WTC11 (cell line): Measurements from ENCODE around the gene LNX2. TPM values are rescaled to one million over a fixed set of nuclear protein-coding genes. Genes with fewer than 3 reads are reported as not detected.

ENCODE experiments used
- ATAC-seq: fragments of 200-7000 bp; cut with Tn5 transposase; 2 replicates; pipeline ENCODE4 v1.10.0; 2021; ENCODE audit warnings: mild to moderate bottlenecking, moderate library complexity
- CTCF ChIA-PET: fragments of 300-600 bp; sonication (Branson Sonifier 250); formaldehyde crosslinking; loops from one replicate; lab custom pipeline; 2021; ENCODE audit warnings: antibody characterized with exemption; lab: Charles Lee
- POLR2A ChIA-PET: fragments of 350-600 bp; sonication (Branson Sonifier 250); formaldehyde crosslinking; loops from one replicate; lab custom pipeline; 2021; ENCODE audit warnings: antibody characterized with exemption; lab: Charles Lee
- DNase-seq: peaks from one replicate; pipeline ENCODE4 v3.0.0; 2021; ENCODE audit warnings: low spot score
- H3K27ac Mint-ChIP-seq: 2 replicates; pipeline ENCODE4 v1.8.0; 2021; ENCODE audit warnings: mixed read lengths
- H3K27me3 Mint-ChIP-seq: 2 replicates; pipeline ENCODE4 v1.8.0; 2021; ENCODE audit warnings: low read depth, mild to moderate bottlenecking, moderate library complexity, mixed read lengths
- H3K36me3 Mint-ChIP-seq: 2 replicates; pipeline ENCODE4 v1.8.0; 2021; ENCODE audit warnings: mixed read lengths
- H3K4me1 Mint-ChIP-seq: 2 replicates; pipeline ENCODE4 v1.8.0; 2022; ENCODE audit warnings: mixed read lengths
- H3K4me3 Mint-ChIP-seq: 2 replicates; pipeline ENCODE4 v1.8.0; 2021; ENCODE audit warnings: mild to moderate bottlenecking, moderate library complexity, mixed read lengths
- H3K9me3 Mint-ChIP-seq: 2 replicates; pipeline ENCODE4 v1.8.0; 2021; ENCODE audit warnings: mixed read lengths
- ELF4 ChIP-seq: sonication (generic); formaldehyde crosslinking; IDR thresholded peaks from 2 replicates; pipeline ENCODE4 v1.8.1; 2022; ENCODE audit warnings: low read depth, mild to moderate bottlenecking, moderate library complexity, missing genetic modification reagents
- GRHL2 ChIP-seq: fragments of 250-450 bp; sonication (Bioruptor Pico); IDR thresholded peaks from 2 replicates; pipeline ENCODE4 v1.8.0; 2022; ENCODE audit warnings: mild to moderate bottlenecking, moderate library complexity; ENCODE audit not compliant: insufficient replicate concordance, severe bottlenecking
- IRF2 ChIP-seq: sonication (generic); formaldehyde crosslinking; IDR thresholded peaks from 2 replicates; pipeline ENCODE4 v1.8.0; 2022; ENCODE audit warnings: low read depth, missing genetic modification reagents, borderline replicate concordance
- NFATC4 ChIP-seq: fragments of 250-450 bp; sonication (Bioruptor Pico); IDR thresholded peaks from 2 replicates; pipeline ENCODE4 v1.9.0; 2021; ENCODE audit warnings: mild to moderate bottlenecking
- NR2C2 ChIP-seq: sonication (generic); formaldehyde crosslinking; IDR thresholded peaks from 2 replicates; pipeline ENCODE4 v1.8.0; 2022; ENCODE audit warnings: mild to moderate bottlenecking, missing genetic modification reagents
- SMAD3 ChIP-seq: sonication (generic); formaldehyde crosslinking; IDR thresholded peaks from 2 replicates; pipeline ENCODE4 v1.8.0; 2022; ENCODE audit warnings: missing genetic modification reagents, mild to moderate bottlenecking, borderline replicate concordance
- SMAD4 ChIP-seq: sonication (generic); formaldehyde crosslinking; IDR thresholded peaks from 2 replicates; pipeline ENCODE4 v1.8.0; 2022; ENCODE audit warnings: mild to moderate bottlenecking, missing genetic modification reagents
- ZNF138 ChIP-seq: sonication (generic); formaldehyde crosslinking; conservative IDR thresholded peaks from 2 replicates; pipeline ENCODE4 v1.8.1; 2022; ENCODE audit warnings: mild to moderate bottlenecking, moderate library complexity, missing genetic modification reagents
- ZNF396 ChIP-seq: fragments of 250-450 bp; sonication (Bioruptor Pico); IDR thresholded peaks from 2 replicates; pipeline ENCODE4 v1.8.0; 2021; ENCODE audit warnings: mild to moderate bottlenecking, moderate library complexity, borderline replicate concordance
- total RNA-seq: library from RNA; stranded (reverse); gene quantifications from 3 replicates; pipeline ENCODE4 v1.2.3, GENCODE V29; 2021
- TF ChIP-seq, protein P1 (sequence below): sonication (generic); formaldehyde crosslinking; IDR thresholded peaks from 2 replicates; pipeline ENCODE4 v1.8.1; 2022; ENCODE audit warnings: low read depth, missing genetic modification reagents, borderline replicate concordance
- TF ChIP-seq, protein P2 (sequence below): fragments of 250-450 bp; sonication (Bioruptor Pico); conservative IDR thresholded peaks from 2 replicates; pipeline ENCODE4 v1.9.0; 2021; ENCODE audit warnings: mild to moderate bottlenecking
- TF ChIP-seq, protein P3 (sequence below): sonication (generic); formaldehyde crosslinking; IDR thresholded peaks from 2 replicates; pipeline ENCODE4 v1.8.1; 2023; ENCODE audit warnings: mild to moderate bottlenecking, missing genetic modification reagents
- TF ChIP-seq, protein P4 (sequence below): fragments of 250-450 bp; sonication (Bioruptor Pico); IDR thresholded peaks from 2 replicates; pipeline ENCODE4 v1.9.0; 2021; ENCODE audit warnings: mild to moderate bottlenecking, borderline replicate concordance
- TF ChIP-seq, protein P5 (sequence below): fragments of 250-450 bp; sonication (Bioruptor Pico); IDR thresholded peaks from 2 replicates; pipeline ENCODE4 v1.8.0; 2021; ENCODE audit warnings: mild to moderate bottlenecking
- TF ChIP-seq, protein P6 (sequence below): sonication (generic); formaldehyde crosslinking; IDR thresholded peaks from 2 replicates; pipeline ENCODE4 v1.8.0; 2022; ENCODE audit warnings: mild to moderate bottlenecking, missing genetic modification reagents
- TF ChIP-seq, protein P7 (sequence below): sonication (generic); formaldehyde crosslinking; IDR thresholded peaks from 2 replicates; pipeline ENCODE4 v1.8.0; 2023; ENCODE audit warnings: mild to moderate bottlenecking, missing genetic modification reagents
- TF ChIP-seq, protein P8 (sequence below): fragments of 250-450 bp; sonication (Bioruptor Pico); IDR thresholded peaks from 2 replicates; pipeline ENCODE4 v2.1.2; 2022; ENCODE audit warnings: mild to moderate bottlenecking, moderate library complexity

Gene LNX2
- total RNA-seq, 1 experiment from 2014 or later, result 10.1 TPM

DNA sequence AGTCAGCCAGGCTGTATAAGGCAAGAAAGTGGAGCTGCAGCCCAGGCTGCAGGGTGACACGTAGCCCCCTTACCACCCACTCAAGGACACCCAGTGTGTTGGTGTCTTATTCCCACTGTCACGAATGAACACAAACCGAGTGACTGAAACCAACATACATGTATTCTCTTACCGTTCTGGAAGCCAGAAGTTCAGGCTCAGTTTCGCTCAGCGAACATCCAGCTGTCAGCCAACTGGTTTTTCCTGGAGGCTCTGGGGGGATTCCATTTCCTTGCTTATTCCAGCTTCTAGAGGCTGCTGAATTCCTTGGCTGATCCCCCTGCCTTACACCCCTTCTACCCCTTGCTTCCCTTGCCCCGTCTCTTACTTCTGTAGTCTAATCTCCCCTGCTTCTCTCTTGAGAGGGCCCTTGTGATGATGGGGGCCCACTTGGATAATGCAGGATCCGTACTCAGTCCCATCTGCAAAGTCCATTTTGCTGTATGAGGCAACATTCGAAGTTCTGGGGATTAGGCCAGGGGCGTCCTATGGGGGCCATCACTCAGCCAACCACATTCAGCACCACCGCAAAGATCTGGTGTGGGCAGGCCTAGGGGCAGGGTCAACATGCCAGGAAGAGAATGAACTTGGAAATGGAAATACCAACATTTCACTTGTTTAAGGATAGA lies 122.6 kb downstream of the LNX2 start:
- Mint-ChIP-seq H3K27ac (no peak overlapping the region), H3K36me3 (no peaks in the 10 kb centered on the region), H3K4me1 (peaks cover 9% of the 10 kb centered on the region), H3K4me3 (no peak overlapping the region), H3K9me3 (no peaks in the 10 kb centered on the region), H3K27me3 (no peaks in the 10 kb centered on the region)
- POLR2A ChIA-PET, result interaction anchor here (0.6 kb wide), 1 partner anchor 11 kb away, joined by 5 read pairs; no protein-coding TSS in a partner anchor
- TF ChIP-seq, protein P1, sequence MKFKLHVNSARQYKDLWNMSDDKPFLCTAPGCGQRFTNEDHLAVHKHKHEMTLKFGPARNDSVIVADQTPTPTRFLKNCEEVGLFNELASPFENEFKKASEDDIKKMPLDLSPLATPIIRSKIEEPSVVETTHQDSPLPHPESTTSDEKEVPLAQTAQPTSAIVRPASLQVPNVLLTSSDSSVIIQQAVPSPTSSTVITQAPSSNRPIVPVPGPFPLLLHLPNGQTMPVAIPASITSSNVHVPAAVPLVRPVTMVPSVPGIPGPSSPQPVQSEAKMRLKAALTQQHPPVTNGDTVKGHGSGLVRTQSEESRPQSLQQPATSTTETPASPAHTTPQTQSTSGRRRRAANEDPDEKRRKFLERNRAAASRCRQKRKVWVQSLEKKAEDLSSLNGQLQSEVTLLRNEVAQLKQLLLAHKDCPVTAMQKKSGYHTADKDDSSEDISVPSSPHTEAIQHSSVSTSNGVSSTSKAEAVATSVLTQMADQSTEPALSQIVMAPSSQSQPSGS (CRISPR knock-in tag), result no peak
- TF ChIP-seq, protein P2, sequence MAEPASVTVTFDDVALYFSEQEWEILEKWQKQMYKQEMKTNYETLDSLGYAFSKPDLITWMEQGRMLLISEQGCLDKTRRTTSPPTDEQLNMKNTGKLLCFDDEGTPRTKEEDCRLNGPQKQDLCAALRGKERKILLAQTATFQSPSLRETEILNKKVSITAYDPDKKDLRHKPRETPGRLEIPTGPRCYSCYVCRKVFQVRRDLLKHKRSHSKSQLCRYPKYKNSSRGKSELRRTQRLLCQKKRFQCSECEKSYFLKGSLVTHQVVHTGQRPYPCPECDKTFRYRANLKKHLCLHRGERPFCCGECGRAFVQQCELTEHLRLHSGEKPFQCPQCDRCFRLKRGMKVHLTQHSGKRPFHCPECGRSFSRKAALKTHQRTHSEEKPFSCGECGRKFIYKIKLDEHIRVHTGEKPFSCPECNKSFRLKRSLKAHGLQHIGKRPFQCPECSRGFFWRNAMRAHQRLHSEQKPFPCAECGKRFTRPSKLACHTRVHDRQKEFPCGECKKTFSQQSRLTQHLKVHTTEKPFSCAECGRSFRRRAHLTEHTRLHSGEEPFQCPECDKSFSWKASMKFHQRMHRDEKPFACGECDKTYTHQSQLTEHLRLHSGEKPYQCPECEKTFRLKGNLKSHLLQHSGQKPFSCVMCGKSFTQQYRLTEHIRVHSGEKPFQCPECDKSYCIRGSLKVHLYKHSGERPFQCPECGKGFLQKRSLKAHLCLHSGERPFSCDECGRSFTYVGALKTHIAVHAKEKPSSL (CRISPR knock-in tag), result no peak
- TF ChIP-seq, protein P3, sequence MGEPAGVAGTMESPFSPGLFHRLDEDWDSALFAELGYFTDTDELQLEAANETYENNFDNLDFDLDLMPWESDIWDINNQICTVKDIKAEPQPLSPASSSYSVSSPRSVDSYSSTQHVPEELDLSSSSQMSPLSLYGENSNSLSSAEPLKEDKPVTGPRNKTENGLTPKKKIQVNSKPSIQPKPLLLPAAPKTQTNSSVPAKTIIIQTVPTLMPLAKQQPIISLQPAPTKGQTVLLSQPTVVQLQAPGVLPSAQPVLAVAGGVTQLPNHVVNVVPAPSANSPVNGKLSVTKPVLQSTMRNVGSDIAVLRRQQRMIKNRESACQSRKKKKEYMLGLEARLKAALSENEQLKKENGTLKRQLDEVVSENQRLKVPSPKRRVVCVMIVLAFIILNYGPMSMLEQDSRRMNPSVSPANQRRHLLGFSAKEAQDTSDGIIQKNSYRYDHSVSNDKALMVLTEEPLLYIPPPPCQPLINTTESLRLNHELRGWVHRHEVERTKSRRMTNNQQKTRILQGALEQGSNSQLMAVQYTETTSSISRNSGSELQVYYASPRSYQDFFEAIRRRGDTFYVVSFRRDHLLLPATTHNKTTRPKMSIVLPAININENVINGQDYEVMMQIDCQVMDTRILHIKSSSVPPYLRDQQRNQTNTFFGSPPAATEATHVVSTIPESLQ (CRISPR knock-in tag), result no peak
- TF ChIP-seq, protein P4, sequence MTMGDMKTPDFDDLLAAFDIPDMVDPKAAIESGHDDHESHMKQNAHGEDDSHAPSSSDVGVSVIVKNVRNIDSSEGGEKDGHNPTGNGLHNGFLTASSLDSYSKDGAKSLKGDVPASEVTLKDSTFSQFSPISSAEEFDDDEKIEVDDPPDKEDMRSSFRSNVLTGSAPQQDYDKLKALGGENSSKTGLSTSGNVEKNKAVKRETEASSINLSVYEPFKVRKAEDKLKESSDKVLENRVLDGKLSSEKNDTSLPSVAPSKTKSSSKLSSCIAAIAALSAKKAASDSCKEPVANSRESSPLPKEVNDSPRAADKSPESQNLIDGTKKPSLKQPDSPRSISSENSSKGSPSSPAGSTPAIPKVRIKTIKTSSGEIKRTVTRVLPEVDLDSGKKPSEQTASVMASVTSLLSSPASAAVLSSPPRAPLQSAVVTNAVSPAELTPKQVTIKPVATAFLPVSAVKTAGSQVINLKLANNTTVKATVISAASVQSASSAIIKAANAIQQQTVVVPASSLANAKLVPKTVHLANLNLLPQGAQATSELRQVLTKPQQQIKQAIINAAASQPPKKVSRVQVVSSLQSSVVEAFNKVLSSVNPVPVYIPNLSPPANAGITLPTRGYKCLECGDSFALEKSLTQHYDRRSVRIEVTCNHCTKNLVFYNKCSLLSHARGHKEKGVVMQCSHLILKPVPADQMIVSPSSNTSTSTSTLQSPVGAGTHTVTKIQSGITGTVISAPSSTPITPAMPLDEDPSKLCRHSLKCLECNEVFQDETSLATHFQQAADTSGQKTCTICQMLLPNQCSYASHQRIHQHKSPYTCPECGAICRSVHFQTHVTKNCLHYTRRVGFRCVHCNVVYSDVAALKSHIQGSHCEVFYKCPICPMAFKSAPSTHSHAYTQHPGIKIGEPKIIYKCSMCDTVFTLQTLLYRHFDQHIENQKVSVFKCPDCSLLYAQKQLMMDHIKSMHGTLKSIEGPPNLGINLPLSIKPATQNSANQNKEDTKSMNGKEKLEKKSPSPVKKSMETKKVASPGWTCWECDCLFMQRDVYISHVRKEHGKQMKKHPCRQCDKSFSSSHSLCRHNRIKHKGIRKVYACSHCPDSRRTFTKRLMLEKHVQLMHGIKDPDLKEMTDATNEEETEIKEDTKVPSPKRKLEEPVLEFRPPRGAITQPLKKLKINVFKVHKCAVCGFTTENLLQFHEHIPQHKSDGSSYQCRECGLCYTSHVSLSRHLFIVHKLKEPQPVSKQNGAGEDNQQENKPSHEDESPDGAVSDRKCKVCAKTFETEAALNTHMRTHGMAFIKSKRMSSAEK (CRISPR knock-in tag), result no peak
- TF ChIP-seq SMAD4, result no peak
- no peak for TF ChIP-seq GRHL2 (CRISPR knock-in tag)
- TF ChIP-seq, protein P5, sequence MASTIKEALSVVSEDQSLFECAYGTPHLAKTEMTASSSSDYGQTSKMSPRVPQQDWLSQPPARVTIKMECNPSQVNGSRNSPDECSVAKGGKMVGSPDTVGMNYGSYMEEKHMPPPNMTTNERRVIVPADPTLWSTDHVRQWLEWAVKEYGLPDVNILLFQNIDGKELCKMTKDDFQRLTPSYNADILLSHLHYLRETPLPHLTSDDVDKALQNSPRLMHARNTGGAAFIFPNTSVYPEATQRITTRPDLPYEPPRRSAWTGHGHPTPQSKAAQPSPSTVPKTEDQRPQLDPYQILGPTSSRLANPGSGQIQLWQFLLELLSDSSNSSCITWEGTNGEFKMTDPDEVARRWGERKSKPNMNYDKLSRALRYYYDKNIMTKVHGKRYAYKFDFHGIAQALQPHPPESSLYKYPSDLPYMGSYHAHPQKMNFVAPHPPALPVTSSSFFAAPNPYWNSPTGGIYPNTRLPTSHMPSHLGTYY (CRISPR knock-in tag), result no peak
- no peak for TF ChIP-seq NFATC4
- TF ChIP-seq, protein P6, sequence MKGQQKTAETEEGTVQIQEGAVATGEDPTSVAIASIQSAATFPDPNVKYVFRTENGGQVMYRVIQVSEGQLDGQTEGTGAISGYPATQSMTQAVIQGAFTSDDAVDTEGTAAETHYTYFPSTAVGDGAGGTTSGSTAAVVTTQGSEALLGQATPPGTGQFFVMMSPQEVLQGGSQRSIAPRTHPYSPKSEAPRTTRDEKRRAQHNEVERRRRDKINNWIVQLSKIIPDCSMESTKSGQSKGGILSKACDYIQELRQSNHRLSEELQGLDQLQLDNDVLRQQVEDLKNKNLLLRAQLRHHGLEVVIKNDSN (CRISPR knock-in tag), result no peak
- TF ChIP-seq, protein P7, sequence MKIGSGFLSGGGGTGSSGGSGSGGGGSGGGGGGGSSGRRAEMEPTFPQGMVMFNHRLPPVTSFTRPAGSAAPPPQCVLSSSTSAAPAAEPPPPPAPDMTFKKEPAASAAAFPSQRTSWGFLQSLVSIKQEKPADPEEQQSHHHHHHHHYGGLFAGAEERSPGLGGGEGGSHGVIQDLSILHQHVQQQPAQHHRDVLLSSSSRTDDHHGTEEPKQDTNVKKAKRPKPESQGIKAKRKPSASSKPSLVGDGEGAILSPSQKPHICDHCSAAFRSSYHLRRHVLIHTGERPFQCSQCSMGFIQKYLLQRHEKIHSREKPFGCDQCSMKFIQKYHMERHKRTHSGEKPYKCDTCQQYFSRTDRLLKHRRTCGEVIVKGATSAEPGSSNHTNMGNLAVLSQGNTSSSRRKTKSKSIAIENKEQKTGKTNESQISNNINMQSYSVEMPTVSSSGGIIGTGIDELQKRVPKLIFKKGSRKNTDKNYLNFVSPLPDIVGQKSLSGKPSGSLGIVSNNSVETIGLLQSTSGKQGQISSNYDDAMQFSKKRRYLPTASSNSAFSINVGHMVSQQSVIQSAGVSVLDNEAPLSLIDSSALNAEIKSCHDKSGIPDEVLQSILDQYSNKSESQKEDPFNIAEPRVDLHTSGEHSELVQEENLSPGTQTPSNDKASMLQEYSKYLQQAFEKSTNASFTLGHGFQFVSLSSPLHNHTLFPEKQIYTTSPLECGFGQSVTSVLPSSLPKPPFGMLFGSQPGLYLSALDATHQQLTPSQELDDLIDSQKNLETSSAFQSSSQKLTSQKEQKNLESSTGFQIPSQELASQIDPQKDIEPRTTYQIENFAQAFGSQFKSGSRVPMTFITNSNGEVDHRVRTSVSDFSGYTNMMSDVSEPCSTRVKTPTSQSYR, result no peak
- TF ChIP-seq IRF2 (CRISPR knock-in tag), result no peak
- TF ChIP-seq, protein P8, sequence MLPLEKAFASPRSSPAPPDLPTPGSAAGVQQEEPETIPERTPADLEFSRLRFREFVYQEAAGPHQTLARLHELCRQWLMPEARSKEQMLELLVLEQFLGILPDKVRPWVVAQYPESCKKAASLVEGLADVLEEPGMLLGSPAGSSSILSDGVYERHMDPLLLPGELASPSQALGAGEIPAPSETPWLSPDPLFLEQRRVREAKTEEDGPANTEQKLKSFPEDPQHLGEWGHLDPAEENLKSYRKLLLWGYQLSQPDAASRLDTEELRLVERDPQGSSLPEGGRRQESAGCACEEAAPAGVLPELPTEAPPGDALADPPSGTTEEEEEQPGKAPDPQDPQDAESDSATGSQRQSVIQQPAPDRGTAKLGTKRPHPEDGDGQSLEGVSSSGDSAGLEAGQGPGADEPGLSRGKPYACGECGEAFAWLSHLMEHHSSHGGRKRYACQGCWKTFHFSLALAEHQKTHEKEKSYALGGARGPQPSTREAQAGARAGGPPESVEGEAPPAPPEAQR, result no peak
- TF ChIP-seq ZNF396 (CRISPR knock-in tag), result no peak
- TF ChIP-seq NR2C2 (CRISPR knock-in tag), result no peak
- no peak for TF ChIP-seq SMAD3 (CRISPR knock-in tag)
- no peak for TF ChIP-seq ZNF138 (CRISPR knock-in tag)
- TF ChIP-seq ELF4 (CRISPR knock-in tag), result no peak
- DNase-seq (no peak), ATAC-seq (no peak)
- CTCF ChIA-PET, result interaction anchor here (0.8 to 1.9 kb wide), 3 partner anchors 10 to 329 kb away, joined by 3 to 7 read pairs (median 3); no protein-coding TSS in a partner anchor
